ENCODE data around the gene IRF4. TPM values are rescaled to one million over a fixed set of nuclear protein-coding genes. Genes with fewer than 3 reads are reported as not detected.

Gene IRF4
- total and polyA plus RNA-seq, 2 donors (not counting 1 experiment from before 2014, with no cell fraction given): 75.7 to 142 TPM

DNA sequence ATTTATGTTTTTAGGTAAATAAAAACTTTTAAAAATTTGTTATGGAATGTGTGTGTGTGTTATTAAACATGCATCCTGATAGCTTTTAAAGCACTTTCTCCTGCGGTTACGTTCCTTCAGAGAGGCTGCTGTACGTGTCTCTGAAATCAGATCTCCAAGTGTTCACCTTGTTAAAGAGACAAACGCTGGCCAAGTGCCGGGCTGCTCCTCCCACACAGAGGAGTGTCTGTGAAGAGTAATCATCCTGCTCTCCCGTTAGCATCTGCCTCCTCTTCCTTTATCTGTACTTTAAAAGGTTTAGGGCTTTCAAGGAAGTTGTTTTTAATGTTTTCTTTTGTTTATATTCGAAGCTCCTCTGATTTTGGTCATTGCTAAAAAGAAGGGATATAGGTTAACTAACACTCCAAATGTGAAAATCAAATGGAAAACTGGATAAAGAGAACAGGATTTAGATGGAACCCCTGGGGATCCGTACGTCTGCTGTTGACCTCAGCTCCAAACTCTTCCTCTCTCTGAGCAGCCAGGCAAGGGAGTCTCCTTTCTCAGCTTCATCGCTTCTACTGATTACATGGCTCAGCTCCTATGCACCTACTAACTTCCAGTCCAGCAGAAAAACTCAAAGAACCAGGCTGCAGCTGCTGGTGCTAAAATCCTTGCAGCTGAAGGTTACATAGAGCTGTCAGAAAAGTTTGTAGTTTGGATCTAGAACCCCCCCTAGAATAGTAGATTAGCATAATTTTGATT lies 20.0 kb downstream of the IRF4 start:
- intact Hi-C loops (cut with micrococcal nuclease): no loop called here
- H3K36me3 ChIP-seq (replicated peaks in 1 of 2; ENCODE audit: control extremely low read depth in 1 of 2, control insufficient read depth in 1 of 2, extremely low read depth in 1 of 2, insufficient read depth in 2 of 2, low read length in 1 of 2): peaks cover 17 to 55% of the 10 kb centered on the region in 2 experiments
- Mint-ChIP-seq H3K4me3 (no peak overlapping the region), H3K4me1 (peaks cover 24% of the 10 kb centered on the region), H3K9me3 (ENCODE audit: insufficient read depth) (peaks cover 14% of the 10 kb centered on the region), H3K27ac (peak overlapping the region; percentile 32), H3K27me3 (no peaks in the 10 kb centered on the region)
- no peak overlapping the region for H3K27ac ChIP-seq (ENCODE audit: low read length in 2 of 2)
- H3K4me2 ChIP-seq (replicated peaks; ENCODE audit: low read depth, low read length, poor library complexity, severe bottlenecking): no peak overlapping the region
- H3K9ac ChIP-seq (ENCODE audit: low read length): no peak overlapping the region
- H4K20me1 ChIP-seq (ENCODE audit: control insufficient read depth, insufficient read depth, low read length, poor library complexity, severe bottlenecking): peaks cover 19% of the 10 kb centered on the region
- ChIA-PET POLR2A (no interaction called here), CTCF (interaction anchor here (0.8 to 2.9 kb wide), 3 partner anchors 184 to 223 kb away, joined by 3 to 12 read pairs (median 4); no protein-coding TSS in a partner anchor)
- H3K27me3 ChIP-seq (replicated peaks in 1 of 4; ENCODE audit: control extremely low read depth in 1 of 4, control insufficient read depth in 3 of 4, insufficient read depth in 4 of 4, low read length in 3 of 4): no peaks in the 10 kb centered on the region
- no peak overlapping the region for H3K4me3 ChIP-seq (ENCODE audit: control extremely low read depth in 1 of 5, extremely low read depth in 1 of 5, insufficient read depth in 1 of 5, low read depth in 2 of 5, low read length in 4 of 5)
- TF ChIP-seq, protein P1, sequence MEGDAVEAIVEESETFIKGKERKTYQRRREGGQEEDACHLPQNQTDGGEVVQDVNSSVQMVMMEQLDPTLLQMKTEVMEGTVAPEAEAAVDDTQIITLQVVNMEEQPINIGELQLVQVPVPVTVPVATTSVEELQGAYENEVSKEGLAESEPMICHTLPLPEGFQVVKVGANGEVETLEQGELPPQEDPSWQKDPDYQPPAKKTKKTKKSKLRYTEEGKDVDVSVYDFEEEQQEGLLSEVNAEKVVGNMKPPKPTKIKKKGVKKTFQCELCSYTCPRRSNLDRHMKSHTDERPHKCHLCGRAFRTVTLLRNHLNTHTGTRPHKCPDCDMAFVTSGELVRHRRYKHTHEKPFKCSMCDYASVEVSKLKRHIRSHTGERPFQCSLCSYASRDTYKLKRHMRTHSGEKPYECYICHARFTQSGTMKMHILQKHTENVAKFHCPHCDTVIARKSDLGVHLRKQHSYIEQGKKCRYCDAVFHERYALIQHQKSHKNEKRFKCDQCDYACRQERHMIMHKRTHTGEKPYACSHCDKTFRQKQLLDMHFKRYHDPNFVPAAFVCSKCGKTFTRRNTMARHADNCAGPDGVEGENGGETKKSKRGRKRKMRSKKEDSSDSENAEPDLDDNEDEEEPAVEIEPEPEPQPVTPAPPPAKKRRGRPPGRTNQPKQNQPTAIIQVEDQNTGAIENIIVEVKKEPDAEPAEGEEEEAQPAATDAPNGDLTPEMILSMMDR (IDR thresholded peaks at IDR 0.05): no peak
- TF ChIP-seq EZH2 (IDR thresholded peaks at IDR 0.05; ENCODE audit: borderline replicate concordance, insufficient read depth, low read depth, low read length, poor library complexity, severe bottlenecking): no peak
- WGBS (ENCODE audit: insufficient coverage): 100% methylated on average over 3 of the region's 10 CpGs
- ATAC-seq (ENCODE audit: low read depth) (no peak), DNase-seq (no peak)
- no peaks in the 10 kb centered on the region for H3K79me2 ChIP-seq (ENCODE audit: control insufficient read depth, insufficient read depth, low read length)
- H3K4me1 ChIP-seq (ENCODE audit: control insufficient read depth in 2 of 2, insufficient read depth in 2 of 2, low read length in 2 of 2): no peaks in the 10 kb centered on the region
- H3K9me3 ChIP-seq (ENCODE audit: control extremely low read depth in 1 of 3, control insufficient read depth in 2 of 3, insufficient read depth in 1 of 3, low read length in 2 of 3): peaks cover 7 to 22% (median 7%) of the 10 kb centered on the region in 3 donors
- no peak overlapping the region for H2AFZ ChIP-seq (ENCODE audit: insufficient read depth, low read depth, low read length, poor library complexity, severe bottlenecking)

All from B cell (primary cell).